Astrocyte (in vitro differentiated cells and primary cell): ENCODE results near the gene CENPC.

Experiments
- CTCF ChIP-seq: IDR thresholded peaks from 2 replicates; pipeline ENCODE4 v1.5.1; 2011; ENCODE audit warnings: low read depth, mild to moderate bottlenecking, inconsistent platforms, low read length, moderate library complexity; ENCODE audit not compliant: insufficient read depth
- EZH2 ChIP-seq: IDR thresholded peaks from 2 replicates; pipeline ENCODE4 v1.6.1; 2012; ENCODE audit warnings: mild to moderate bottlenecking, low read length, inconsistent platforms; ENCODE audit not compliant: insufficient read depth

- TF ChIP-seq EZH2 (no peak), CTCF (no peak)
Observed at GRCh38 chr4:67539830-67540229, 5.5 kb downstream of the CENPC start.
